HG03159 (cell line): ENCODE measurements around the gene WWP2.
"Not testable (repeated sequence)": the region's sequence is repeated elsewhere in the genome, so short reads cannot be mapped to it uniquely, and the experiment has no call there.

Source experiments
- ATAC-seq: cut with Tn5 transposase; IDR thresholded peaks from one replicate; pipeline ENCODE4 v1.9.1; 2021; ENCODE audit warnings: mild to moderate bottlenecking, moderate library complexity; ENCODE audit not compliant: unreplicated experiment

WWP2 gene

DNA sequence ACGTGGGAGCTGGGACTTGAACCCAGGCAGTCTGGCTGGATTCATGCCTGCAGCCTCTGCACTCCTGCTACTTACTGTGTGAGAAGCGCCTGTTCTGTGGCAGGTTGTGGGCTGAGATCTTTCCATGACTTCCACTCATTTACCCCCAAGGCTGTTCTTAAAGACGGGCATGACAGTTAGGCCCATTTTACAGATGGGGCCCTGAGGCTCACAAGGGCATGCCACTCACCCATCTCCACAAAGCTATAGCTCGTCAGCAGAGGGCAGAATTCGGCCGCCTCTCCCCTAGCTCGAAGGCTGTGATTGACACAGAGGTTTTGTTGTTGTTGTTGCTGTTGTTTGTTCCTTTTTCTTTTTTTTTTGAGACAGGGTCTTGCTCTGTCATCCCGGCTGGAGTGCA, 210.8 kb downstream of the WWP2 start:
- ATAC-seq, result not testable (repeated sequence)

GRCh38 chr16:69985196-69985595, 223.1 kb downstream of the WWP2 start:
- not testable (repeated sequence) for ATAC-seq
